Activated T-helper 9 cell treated with anti-CD3 and anti-CD28 coated beads, Interleukin-2, amount 50 U/mL, for 16 hours (primary cell): Measurements from ENCODE around the gene PPP3R2.
"Not testable (repeated sequence)": the region's sequence is repeated elsewhere in the genome, so short reads cannot be mapped to it uniquely, and the experiment has no call there.

Experiments used
- DNase-seq: peaks from one replicate; pipeline ENCODE4 v3.0.0-alpha.2; 2020; ENCODE audit warnings: low read depth

Gene PPP3R2, protein sequence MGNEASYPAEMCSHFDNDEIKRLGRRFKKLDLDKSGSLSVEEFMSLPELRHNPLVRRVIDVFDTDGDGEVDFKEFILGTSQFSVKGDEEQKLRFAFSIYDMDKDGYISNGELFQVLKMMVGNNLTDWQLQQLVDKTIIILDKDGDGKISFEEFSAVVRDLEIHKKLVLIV

DNA sequence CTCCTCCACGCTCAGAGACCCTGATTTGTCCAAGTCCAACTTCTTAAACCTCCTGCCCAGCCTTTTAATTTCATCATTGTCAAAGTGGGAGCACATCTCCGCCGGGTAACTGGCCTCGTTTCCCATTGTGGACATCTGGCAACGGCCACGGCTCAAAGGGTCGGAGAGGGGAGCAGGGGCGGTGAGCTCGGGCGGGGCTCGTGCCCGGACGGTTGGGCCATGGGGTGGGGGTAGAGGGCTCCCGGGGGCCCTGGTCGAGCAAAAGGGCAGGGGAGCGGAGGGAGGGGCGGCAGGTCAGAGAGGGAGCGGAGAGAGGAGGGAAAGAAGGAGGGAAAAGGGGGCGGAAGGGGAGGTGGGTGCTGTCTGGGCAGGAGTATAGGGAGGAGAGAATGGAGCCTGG is at the start of gene PPP3R2:
Gene PPP3R2 (minus strand): TSS at position 174 of the 400 bp plus-strand sequence. CDS start 48 bp downstream, at position 126.
- no peak for DNase-seq

DNA sequence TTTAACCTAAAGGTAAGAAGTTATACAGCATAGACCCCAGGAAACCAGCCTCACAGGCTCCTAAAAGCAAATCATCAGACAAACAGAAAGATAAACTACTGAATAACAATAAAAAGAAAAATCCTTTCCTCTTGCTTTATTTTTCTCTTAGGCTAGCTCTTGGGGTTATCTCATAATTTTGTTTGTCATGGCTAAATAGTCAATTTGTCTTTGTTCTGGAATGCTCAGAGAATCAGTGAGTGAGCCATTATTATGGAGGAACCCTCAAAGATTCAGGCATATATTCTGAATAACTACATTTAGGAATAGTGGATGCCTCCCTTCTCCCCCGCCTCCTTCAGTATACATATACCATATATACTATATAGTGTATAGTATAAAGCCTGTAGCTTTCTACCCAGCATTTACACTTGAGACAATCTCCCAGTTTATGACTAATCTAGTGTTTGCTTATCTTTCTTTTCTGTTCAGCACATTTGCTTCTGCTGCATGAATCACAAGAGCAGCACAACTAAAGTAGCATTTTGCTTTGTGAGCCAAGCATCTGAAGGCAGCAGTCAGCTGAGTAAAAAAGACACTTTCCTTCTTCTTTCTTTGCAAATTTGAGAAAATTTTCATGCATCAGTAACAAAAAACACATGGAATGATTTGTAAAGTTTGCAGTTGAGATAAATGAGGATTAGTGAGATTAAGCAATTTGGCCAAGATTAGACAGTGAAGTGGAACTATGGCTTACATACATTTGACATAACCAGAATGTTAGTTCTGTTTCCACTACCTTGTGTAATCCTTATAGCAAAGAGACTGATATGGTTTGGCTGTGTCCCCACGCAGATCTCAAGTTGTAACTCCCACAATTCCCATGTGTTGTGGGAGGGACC is 45.3 kb upstream of the PPP3R2 start:
- DNase-seq, result no peak

DNA sequence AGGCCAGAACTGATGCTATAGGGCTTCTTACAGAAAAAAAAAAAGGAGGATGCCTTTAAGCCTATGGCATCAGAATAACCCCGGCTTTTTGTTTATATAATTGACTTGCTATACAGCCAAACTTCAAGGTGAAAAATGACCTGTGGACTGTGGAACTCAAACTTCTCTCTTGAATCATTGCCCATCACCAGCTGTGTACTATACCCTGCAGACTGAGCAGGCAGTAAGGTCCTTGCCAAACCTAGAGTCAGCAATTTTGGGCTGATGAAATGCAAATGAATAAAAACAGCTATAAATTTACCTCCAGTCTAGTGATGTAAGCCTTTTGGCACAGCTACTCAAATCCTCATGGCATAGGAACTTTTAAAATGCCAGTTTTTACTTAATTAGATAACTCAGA is 44.5 kb upstream of the PPP3R2 start:
- no peak for DNase-seq

DNA sequence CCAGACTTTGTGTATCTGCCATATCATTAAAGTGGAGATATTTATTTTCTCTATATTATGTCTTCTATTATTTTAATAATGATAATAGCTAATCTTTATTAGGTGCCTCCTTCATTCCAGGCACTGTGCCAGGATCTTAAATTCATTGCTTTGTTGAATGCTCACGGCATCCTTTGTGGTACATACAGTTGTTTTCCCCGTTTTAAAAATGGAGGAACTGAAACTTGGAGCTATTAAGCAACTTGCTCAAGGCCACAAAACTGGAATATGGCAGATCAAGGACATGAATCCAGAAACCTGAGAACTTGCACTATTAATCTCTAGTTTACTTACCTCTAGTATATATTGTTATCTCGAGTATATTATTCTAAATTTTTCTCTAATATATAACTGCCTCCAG is 41.5 kb upstream of the PPP3R2 start:
- no peak for DNase-seq

DNA sequence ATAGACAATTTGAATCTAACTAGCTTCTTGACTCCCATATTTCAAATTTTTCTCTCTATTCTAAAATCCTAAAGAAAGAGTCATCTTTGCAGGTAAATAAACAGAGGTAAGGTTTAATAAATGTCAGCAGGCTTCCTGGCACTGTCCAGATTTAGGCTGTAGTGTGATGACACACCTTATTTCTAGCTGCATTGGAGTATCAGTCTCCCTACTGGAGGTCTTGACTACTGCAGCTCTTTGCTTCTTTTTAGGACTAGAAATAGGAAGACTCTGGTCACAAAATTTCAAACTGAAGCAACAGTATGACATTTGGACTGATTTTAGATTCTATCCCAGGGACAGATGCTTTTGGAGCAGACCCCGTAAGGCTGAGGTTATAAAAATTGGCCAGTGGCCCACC is 40.7 kb upstream of the PPP3R2 start:
- DNase-seq, result no peak

DNA sequence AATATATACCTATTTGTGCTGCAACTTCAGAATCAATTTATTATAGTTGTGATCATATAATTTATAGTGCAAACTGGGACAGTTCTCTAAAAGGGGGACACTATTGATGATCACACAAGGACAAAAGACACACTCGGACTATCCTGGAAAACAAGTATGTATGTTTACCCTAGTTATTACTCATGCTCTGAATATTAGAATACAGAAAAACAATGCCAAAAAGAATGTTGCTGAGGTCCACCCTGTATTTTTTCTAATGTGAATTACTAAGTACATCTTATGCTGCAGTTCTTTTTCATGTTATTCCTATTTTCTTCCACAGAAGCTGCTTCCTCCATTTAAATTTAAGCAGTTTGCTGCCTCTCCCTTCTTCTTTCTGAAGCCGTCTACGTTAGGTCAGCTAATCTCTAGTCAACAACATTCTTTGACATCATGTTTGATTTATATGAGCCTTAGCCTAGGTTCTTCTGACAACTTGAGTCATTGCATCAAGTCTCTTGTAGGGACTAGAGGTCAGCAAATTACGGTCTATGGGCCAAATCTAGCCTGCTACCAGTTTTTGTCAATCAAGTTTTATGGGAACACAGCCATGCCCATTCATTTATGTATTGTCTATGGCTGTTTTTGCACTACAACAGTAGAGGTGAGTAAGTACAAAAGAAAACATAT is 40.1 kb upstream of the PPP3R2 start:
- DNase-seq, result no peak

DNA sequence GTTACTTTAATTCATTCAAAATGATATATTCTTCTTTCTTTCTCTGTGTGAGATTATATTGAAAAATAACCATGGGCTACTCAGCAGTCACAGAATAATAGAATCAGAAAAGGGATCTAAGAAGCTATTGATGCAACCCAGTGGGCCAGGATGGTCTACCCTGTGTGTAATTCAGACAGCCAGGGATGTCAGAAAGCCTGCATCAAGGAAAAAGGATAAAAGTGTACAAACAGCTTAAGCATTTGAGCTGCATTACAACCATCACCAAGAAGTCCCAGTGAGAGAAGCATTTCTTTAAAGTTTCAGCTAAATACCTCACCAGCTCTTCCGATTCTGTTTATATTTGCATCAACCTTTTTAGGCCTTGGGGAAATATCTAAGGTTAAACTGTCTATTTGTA is 37.8 kb upstream of the PPP3R2 start:
- no peak for DNase-seq

DNA sequence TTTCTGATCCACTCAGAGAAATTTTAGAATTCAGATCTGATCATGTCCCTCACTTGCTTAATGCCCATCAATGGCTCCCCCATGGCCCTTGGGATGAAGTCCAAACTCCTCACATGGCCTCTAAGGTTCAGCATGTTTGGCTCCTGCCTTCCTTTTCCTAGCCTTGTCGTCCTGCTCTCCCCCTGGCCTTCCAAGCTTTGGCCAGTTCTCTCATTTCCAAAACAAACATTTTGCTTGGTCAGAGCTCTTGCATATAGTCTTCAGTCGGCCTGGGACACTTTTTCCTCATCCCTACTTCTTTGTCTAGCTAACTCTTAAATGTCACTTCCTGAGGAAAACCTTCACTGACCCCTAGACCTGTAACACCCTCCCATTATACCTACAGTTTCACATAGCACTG is 37.1 kb upstream of the PPP3R2 start:
- DNase-seq, result no peak

DNA sequence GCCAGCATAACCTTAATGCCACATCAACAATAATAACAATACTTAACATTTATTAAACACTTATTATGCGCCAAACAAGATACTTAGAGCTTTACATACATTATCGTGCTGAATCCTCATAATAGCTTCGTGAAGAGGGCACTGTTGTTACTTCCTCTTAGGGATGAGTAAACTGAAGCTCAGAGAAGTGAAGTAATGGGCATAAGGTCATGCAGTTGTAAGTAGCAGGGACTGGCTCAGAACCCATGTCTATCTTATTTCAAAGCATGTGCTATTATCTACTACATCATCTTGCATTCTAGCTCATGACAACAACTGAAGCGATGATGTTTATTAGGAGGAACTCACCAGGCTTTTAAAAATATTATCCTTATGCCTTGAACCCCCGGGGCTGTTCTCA is 34.9 kb upstream of the PPP3R2 start:
- no peak for DNase-seq

DNA sequence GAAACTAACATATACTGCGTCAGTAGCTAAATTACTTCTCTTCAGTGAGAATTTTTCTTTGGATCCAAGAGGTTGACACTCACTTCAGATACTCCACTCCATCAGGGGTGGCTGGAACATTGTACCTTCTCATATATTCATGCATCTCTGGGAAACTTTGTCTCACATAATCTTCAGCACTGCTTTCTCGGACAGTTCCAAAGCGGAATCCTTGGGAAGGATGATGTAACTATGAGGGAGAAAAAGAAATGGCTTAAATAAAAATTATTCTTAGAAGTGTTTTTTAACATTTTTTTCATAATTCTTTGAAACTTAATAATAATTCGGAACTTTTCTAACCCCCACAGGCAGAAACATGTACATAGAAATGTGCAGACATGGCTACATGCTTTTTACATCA is 33.4 kb upstream of the PPP3R2 start:
- no peak for DNase-seq

DNA sequence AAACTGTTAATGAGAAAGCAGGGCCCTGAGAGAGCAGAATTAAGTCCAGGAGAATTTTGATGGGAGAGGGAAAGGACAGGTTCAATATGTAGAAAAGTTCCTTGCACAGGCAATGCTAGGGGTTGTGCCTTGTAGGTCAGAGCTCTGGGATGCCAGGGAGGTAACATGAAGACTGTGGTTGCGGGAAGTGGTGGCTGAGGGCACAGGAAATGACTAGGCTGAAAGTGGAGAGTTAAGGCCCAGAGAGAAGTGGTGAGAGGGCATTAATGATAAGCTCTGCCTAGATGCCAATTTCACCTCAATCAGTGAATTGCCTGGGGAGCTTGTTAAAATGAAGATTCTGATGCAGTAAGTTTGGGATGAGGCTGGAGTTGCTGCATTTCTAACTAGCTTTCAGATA is 31.5 kb upstream of the PPP3R2 start:
- DNase-seq, result no peak

DNA sequence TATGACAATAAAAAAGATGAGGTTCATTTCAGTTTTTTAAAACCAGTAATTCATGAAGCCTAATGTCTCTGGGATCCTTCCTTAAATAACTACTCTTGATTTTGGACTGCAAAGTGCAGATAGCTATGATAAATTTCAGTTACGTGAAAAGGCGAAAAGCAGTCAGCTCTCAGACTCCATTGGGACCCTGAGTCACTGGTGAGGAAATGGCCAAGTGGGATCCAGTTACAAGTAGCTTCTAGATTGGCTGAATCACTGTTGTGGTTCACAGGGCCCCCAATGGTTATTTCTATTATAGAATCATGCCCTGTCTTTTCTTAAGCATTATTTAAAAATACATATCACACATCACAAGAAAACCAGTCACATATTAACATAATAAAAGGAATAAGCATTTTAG is 31.1 kb upstream of the PPP3R2 start:
- DNase-seq, result no peak

DNA sequence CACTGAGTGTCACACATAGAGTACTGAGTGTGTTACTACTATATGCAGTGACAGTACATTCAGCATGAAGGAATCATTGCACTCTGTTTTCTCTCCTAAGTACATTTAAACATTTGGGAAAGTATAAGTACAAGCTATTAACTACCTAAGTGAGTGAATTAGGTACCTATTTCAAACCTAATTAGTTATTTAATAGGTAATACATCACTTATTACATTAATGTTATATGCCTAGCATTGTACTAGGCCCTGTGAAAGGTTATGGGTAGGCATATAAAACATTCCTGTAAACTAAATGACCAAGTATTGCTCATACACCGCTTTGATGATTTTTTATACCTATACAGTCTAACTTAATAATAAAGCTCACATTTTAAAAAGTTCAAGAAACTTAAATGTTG is 25.7 kb upstream of the PPP3R2 start:
- DNase-seq, result no peak

DNA sequence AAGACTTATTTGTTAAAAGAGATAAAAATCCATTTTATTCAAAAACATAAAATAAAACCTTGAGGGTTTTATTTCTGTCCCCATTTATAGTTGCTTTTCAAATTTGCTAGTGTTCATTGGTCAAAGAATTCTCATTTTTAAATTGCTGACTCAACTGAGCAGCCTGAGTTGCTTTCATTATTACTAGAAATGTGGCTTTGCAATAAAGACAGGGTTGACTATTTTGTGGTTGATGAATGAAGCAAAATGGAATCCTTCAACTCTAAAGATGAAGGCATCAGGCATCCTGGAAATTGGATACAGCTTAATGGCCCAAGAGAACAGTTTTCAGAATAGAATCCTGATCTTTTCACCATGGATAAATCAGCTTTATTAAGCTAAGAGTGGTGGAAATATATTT is 23.9 kb upstream of the PPP3R2 start:
- no peak for DNase-seq

DNA sequence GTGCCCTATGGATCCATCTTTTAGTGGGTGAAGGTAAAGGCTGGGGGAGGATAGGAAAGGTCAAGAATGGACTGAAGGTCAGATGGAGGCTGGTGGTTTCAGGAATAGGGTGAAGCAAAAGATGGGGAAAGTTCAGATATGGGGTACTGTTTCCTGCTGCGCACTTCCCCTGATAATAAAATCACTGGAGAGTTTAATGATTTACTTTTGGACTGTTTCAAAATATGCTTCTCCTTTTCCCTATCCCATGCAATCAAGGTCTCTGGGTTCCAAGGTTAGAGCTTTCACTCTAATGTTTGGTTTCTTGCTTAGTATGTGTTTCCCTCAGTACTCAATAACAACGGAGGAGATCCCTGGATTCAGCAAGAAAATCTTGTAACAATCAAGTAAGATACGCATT is 10.8 kb upstream of the PPP3R2 start:
- no peak for DNase-seq

DNA sequence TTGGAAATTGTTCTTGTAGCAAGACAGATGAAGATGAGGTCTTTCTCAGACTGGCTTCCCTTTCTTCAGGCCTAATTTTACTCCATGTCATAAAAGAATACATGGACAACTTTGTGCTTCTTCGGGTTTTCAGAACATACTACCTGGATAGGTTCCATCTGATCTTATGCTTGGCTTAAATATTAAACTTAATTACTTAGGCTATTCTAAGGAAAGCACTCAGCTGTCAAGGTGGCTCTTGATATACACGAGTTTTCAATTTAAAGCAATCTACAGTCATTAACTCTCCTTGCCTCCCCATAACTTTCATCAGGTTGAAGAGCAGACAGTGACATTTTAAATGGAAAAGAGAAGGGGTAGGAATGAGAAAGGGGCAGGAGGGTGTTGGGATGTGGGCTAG is 9.5 kb upstream of the PPP3R2 start:
- DNase-seq, result no peak

DNA sequence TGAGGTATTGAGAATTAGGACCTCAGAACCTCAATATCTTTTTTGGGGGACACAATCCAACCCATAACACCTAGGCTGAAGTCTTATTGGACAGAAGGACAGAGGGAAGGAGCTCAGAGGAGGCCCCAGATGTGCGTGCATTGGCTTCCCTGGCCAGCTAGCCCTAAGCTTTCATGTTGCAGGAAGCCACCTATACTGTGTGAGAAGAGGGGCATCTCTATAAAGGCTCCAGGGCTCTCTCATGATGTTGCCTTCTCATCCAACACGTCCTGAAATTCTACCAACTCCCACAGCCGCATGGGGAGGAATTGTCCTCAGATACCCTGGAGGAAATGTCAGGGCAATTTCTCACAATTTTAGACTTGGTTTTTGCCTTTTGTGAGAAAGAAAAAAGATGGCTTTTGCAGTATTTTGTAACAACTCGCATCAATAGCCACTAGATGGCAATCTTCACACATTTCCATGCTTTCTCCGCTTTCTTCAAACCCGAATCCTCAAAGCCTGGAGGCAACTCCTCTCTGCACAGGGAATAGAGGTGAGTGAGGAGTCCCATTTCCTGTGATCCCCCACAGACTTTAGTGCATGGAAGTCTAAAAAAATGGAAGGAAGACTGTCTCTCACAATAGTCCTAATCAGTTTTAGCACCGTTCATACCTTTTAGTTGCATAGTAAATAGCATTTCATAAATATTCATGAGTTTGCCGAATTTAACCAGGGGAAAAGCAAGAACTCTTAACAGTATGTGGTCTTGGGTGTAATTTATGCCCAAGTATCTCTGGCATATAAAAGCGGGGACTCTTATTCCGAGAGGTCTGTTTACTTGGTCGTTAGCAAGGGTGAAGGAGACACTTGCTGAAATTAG is 7.4 kb upstream of the PPP3R2 start:
- no peak for DNase-seq

DNA sequence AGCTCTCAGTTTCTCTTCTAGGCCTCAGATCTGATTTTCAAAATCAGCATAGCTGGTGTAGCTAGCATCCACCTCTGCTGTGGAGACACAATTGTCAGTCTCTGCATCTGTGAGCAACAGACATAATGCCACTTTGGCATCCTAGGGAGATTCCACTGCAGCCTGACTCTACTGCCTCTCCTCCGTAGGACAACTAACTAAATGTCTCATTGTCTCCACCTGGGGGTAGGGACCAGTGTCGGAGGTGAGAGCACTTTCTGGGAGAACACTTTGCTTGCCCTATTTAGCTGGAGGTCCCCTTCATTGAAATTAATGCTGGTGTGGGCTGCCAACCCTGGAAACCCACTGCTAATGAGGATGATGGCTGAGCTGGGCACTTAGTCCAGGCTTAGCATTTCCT is 1.4 kb downstream of the PPP3R2 start:
- DNase-seq, result no peak

DNA sequence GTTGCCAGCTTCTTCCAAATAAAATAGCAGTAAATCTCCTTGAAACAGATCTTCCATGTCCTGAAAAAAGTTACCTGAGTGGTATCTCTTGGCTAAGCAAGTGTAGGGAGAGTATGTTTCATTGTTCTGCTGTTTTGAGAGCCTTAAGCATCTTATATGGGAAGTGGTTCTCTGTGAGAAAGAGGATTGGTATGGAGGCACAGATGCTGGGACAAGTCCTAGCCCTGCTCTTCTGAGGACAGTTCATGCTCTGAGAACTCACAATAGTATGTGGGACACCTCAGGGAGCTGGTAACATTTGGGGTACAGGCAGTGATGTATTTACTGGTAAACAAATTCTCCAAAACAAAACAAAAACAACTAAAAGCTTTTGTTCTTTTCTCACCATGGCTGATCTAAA is 2.0 kb downstream of the PPP3R2 start:
- DNase-seq, result no peak

DNA sequence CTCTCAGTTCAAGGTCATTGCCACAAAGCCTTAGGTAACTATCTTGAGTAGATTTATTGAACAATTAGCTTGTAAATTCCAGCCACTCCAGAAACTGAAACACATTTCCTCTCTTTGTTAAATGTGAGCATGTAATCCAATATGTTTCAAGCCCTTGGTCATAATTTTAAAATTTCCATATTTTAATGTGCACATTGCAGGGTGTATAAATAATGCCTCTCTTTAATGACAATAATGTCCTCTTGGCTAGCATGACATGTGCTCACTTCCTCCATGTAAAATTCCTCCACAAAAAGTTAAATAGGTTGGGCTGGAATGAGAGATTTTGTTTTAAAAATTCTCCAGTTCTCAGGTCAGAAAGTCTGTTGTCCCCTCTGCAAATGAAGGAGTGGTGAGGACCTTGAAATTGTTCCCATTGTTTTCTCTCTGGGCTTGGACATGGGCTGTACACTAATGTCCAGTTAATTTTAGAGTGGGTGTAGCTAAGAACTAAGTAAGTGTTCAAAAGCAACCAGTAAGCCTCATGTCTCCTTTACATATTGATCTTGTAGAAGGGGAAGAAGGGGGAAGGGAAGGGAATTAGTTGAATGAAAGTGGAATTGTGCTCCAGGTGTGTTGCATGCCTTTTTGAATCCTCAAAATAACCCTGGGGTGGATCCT is 2.9 kb downstream of the PPP3R2 start:
- no peak for DNase-seq

DNA sequence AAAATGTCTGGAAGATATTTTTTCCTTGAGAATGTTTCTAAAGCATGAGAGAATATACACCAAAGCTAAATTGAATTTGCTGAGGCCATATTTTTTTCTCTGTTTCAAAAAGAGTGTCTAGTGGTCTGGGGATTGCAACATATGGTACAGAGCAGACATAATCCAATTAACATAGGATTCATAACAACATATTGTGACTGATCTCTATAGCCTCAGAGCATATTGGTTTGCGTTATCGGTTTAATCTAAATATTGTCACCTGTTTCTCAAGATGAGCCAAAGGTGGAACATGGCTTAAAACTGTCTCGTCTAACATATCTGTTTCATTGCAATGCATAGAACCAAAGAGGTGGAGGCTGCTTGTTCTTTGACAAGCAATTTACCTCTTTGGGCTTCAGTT is 3.9 kb downstream of the PPP3R2 start:
- no peak for DNase-seq

DNA sequence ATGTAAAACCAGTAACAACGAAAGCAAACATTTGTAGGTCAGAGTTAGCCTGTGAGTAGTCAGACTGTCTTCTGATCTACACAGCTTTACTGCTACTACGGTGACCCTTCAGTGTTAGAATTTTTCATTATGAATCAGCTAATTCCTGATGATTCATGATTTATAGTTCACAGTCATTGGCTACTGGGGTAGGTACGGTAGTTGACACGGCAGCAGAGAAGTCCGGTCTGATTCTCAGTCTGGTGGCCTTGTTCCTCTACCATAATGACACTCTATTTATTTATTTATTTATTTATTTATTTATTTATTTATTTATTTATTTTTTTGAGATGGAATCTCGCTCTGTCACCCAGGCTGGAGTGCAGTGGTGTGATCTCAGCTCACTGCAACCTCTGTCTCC is 4.7 kb downstream of the PPP3R2 start:
- not testable (repeated sequence) for DNase-seq
